ENCODE measurements around the gene MAGI2.

The MAGI2 gene

DNA sequence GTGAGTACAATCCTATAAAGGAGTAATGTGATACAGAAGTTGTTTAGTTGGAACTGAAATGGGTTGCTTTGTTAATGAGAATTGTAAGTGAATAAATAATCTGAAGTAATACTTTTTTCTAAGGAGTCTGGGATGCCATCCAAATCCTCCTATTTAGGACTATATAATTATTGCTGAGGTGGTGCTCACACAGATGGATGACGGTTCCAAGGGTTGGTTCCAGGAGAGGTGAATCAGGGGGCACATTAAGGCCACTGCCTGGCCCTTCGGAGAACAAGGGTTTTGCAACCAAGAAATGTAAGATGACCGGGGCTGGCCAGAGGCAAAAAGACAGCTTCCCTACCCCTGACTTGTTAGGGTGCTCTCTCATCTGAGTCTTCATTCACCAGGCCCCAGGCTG, 1302.2 kb downstream of the MAGI2 start:
- Histone ChIP-seq H3K9ac (ENCODE audit: low read depth, low read length, poor library complexity, severe bottlenecking) (no peak overlapping the region), H3F3A (ENCODE audit: low read depth) (no peaks in the 10 kb centered on the region), H3K36me3 (ENCODE audit: insufficient read depth, low read length) (no peaks in the 10 kb centered on the region), H3K9me2 (replicated peaks; ENCODE audit: low read depth, low read length) (no peaks in the 10 kb centered on the region), H3K9me3 (ENCODE audit: insufficient read depth, low read depth, low read length) (no peaks in the 10 kb centered on the region), H3K4me3 (ENCODE audit: low read length, poor library complexity, severe bottlenecking) (no peak overlapping the region), H3K4me1 (ENCODE audit: insufficient read depth, low read length, poor library complexity, severe bottlenecking) (no peaks in the 10 kb centered on the region), H3K79me2 (ENCODE audit: insufficient read depth, low read length) (no peaks in the 10 kb centered on the region), H2AFZ (ENCODE audit: low read length) (no peak overlapping the region), H3K4me2 (ENCODE audit: low read depth, low read length, poor library complexity, severe bottlenecking) (no peak overlapping the region), H4K20me1 (ENCODE audit: insufficient read depth, low read length, poor library complexity, severe bottlenecking) (no peaks in the 10 kb centered on the region), H3K27me3 (ENCODE audit: insufficient read depth, low read length, poor library complexity, severe bottlenecking) (no peaks in the 10 kb centered on the region)
- TF ChIP-seq, protein P1, sequence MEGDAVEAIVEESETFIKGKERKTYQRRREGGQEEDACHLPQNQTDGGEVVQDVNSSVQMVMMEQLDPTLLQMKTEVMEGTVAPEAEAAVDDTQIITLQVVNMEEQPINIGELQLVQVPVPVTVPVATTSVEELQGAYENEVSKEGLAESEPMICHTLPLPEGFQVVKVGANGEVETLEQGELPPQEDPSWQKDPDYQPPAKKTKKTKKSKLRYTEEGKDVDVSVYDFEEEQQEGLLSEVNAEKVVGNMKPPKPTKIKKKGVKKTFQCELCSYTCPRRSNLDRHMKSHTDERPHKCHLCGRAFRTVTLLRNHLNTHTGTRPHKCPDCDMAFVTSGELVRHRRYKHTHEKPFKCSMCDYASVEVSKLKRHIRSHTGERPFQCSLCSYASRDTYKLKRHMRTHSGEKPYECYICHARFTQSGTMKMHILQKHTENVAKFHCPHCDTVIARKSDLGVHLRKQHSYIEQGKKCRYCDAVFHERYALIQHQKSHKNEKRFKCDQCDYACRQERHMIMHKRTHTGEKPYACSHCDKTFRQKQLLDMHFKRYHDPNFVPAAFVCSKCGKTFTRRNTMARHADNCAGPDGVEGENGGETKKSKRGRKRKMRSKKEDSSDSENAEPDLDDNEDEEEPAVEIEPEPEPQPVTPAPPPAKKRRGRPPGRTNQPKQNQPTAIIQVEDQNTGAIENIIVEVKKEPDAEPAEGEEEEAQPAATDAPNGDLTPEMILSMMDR (conservative IDR thresholded peaks at IDR 0.05; ENCODE audit: low read length): no peak
- no peak for TF ChIP-seq EZH2phosphoT487 (IDR thresholded peaks at IDR 0.05; ENCODE audit: borderline replicate concordance)

DNA sequence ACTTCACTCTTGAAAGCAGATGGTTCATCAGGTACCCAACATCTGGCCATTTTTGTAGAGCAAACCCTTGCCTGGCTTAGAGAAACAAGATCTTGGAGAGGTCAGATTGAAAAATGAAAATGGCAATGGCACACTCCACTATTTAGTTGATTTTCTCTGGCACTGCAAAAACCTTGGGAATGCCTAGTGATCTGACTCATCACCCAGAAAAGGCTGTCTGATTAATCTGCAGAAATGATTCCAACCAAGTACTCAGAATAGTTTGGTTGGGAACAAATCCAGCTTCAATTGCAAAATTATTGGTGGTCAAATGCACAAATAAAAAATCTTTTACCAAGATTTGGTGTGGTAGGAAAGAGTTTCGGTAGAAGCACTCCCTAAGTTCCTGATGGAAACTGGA, 1303.7 kb downstream of the MAGI2 start:
- no peaks in the 10 kb centered on the region for H3K27me3 ChIP-seq (ENCODE audit: insufficient read depth, low read length, poor library complexity, severe bottlenecking)
- H3K4me1 ChIP-seq (ENCODE audit: insufficient read depth, low read length, poor library complexity, severe bottlenecking): no peaks in the 10 kb centered on the region
- H3K9me3 ChIP-seq (ENCODE audit: insufficient read depth, low read depth, low read length): no peaks in the 10 kb centered on the region
- TF ChIP-seq EZH2phosphoT487 (IDR thresholded peaks at IDR 0.05; ENCODE audit: borderline replicate concordance): no peak
- TF ChIP-seq, protein P1 (conservative IDR thresholded peaks at IDR 0.05; ENCODE audit: low read length): no peak
- no peak overlapping the region for H3K4me3 ChIP-seq (ENCODE audit: low read length, poor library complexity, severe bottlenecking)
- no peak overlapping the region for H3K9ac ChIP-seq (ENCODE audit: low read depth, low read length, poor library complexity, severe bottlenecking)
- H3K9me2 ChIP-seq (replicated peaks; ENCODE audit: low read depth, low read length): no peaks in the 10 kb centered on the region
- no peak overlapping the region for H2AFZ ChIP-seq (ENCODE audit: low read length)
- H3K4me2 ChIP-seq (ENCODE audit: low read depth, low read length, poor library complexity, severe bottlenecking): no peak overlapping the region
- H4K20me1 ChIP-seq (ENCODE audit: insufficient read depth, low read length, poor library complexity, severe bottlenecking): no peaks in the 10 kb centered on the region
- no peaks in the 10 kb centered on the region for H3K36me3 ChIP-seq (ENCODE audit: insufficient read depth, low read length)
- H3K79me2 ChIP-seq (ENCODE audit: insufficient read depth, low read length): no peaks in the 10 kb centered on the region
- H3F3A ChIP-seq (ENCODE audit: low read depth): no peaks in the 10 kb centered on the region

DNA sequence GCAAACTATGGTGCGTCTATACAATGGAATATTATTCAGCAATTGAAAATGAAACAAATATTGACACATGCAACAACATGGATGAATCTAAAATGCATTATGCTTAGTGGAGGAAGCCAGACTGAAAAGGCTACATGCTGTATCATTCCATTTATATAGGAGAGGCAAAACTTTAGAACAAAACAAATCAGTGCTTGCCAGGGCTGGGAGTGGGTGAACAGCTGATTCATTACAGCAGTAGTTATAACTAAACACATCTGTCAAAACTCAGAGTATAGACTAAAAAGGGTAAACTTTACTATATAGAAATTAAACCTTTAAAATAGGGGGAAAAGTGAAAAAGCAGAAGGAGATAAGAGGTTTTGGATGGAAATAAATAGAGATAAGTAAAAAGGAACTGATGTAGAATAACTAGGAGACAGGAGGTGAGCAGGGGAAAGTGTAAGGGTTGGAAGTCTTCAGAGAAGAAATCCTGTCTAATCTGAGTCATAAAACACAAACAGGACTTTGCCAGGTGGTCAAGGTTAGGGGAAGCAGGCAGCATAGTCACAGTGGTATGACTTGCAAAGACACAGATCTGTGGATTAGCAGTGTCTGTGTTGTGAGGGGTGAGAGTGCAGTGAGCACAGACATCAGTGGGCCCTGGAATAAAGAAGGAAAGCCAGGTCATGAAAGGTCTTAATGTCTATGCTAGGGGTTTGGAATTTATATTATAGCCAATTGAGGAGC, 1305.1 kb downstream of the MAGI2 start:
- H2AFZ ChIP-seq (ENCODE audit: low read length): no peak overlapping the region
- no peaks in the 10 kb centered on the region for H3K9me3 ChIP-seq (ENCODE audit: insufficient read depth, low read depth, low read length)
- H3K4me1 ChIP-seq (ENCODE audit: insufficient read depth, low read length, poor library complexity, severe bottlenecking): no peaks in the 10 kb centered on the region
- H3K36me3 ChIP-seq (ENCODE audit: insufficient read depth, low read length): no peaks in the 10 kb centered on the region
- H3K9me2 ChIP-seq (replicated peaks; ENCODE audit: low read depth, low read length): no peaks in the 10 kb centered on the region
- H4K20me1 ChIP-seq (ENCODE audit: insufficient read depth, low read length, poor library complexity, severe bottlenecking): no peaks in the 10 kb centered on the region
- no peak overlapping the region for H3K9ac ChIP-seq (ENCODE audit: low read depth, low read length, poor library complexity, severe bottlenecking)
- TF ChIP-seq EZH2phosphoT487 (IDR thresholded peaks at IDR 0.05; ENCODE audit: borderline replicate concordance): no peak
- TF ChIP-seq, protein P1 (conservative IDR thresholded peaks at IDR 0.05; ENCODE audit: low read length): no peak
- no peaks in the 10 kb centered on the region for H3K79me2 ChIP-seq (ENCODE audit: insufficient read depth, low read length)
- H3K4me3 ChIP-seq (ENCODE audit: low read length, poor library complexity, severe bottlenecking): no peak overlapping the region
- H3K4me2 ChIP-seq (ENCODE audit: low read depth, low read length, poor library complexity, severe bottlenecking): no peak overlapping the region
- no peaks in the 10 kb centered on the region for H3F3A ChIP-seq (ENCODE audit: low read depth)
- no peaks in the 10 kb centered on the region for H3K27me3 ChIP-seq (ENCODE audit: insufficient read depth, low read length, poor library complexity, severe bottlenecking)

All from Loucy (cell line).